ENCODE measurements around the gene ZNF521.

DNA sequence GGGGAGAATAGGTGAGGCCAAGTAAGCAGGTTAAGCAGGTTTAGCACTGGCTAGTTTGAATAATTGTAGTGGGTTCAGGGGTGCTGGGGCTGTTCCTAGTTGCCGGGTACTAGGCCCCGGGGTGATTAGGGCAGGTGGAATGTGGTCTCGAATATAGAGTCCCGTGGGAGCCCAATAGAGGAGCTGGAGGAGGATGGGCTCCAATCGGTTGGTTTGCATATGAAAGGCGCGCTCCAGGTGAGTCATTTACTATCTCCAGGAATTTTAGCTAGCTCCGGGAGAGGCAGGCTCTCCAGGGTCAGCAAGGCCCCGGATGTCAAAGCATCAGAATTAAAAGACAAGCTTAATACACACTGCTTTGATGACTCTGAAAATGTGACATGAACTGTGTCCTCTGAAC, 304.0 kb downstream of the ZNF521 start:
- TF ChIP-seq POLR2AphosphoS5 (IDR thresholded peaks at IDR 0.05; ENCODE audit: low read depth, low read length) (no peak), TAF1 (IDR thresholded peaks at IDR 0.05; ENCODE audit: borderline replicate concordance, insufficient read depth, low read length) (no peak), SIN3A (IDR thresholded peaks at IDR 0.05; ENCODE audit: borderline replicate concordance, insufficient read depth, low read length) (no peak)
- TF ChIP-seq, protein P1, sequence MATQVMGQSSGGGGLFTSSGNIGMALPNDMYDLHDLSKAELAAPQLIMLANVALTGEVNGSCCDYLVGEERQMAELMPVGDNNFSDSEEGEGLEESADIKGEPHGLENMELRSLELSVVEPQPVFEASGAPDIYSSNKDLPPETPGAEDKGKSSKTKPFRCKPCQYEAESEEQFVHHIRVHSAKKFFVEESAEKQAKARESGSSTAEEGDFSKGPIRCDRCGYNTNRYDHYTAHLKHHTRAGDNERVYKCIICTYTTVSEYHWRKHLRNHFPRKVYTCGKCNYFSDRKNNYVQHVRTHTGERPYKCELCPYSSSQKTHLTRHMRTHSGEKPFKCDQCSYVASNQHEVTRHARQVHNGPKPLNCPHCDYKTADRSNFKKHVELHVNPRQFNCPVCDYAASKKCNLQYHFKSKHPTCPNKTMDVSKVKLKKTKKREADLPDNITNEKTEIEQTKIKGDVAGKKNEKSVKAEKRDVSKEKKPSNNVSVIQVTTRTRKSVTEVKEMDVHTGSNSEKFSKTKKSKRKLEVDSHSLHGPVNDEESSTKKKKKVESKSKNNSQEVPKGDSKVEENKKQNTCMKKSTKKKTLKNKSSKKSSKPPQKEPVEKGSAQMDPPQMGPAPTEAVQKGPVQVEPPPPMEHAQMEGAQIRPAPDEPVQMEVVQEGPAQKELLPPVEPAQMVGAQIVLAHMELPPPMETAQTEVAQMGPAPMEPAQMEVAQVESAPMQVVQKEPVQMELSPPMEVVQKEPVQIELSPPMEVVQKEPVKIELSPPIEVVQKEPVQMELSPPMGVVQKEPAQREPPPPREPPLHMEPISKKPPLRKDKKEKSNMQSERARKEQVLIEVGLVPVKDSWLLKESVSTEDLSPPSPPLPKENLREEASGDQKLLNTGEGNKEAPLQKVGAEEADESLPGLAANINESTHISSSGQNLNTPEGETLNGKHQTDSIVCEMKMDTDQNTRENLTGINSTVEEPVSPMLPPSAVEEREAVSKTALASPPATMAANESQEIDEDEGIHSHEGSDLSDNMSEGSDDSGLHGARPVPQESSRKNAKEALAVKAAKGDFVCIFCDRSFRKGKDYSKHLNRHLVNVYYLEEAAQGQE (IDR thresholded peaks at IDR 0.05; ENCODE audit: insufficient read depth in 1 of 2, low read depth in 2 of 2, low read length in 2 of 2) = no peak

All from PFSK-1 (cell line).